H9 (cell line): Measurements from ENCODE around the gene LCTL. TPM values are rescaled to one million over a fixed set of nuclear protein-coding genes. Genes with fewer than 3 reads are reported as not detected.

Experiments used
- DNase-seq: peaks from one replicate; pipeline ENCODE4 v3.0.0-alpha.2; 2017
- H2AFZ ChIP-seq: one replicate; pipeline ENCODE4 v1.6.1; 2013; ENCODE audit warnings: mild to moderate bottlenecking, low read length, control low read depth, moderate library complexity
- H2AK5ac ChIP-seq: 2 replicates; pipeline ENCODE4 v1.6.1; 2013; ENCODE audit warnings: low read length, control low read depth, mixed read lengths; ENCODE audit not compliant: insufficient read length
- H2BK120ac ChIP-seq: one replicate; pipeline ENCODE4 v1.6.1; 2013; ENCODE audit warnings: low read depth, mild to moderate bottlenecking, low read length, control low read depth, inconsistent platforms; ENCODE audit not compliant: poor library complexity, severe bottlenecking
- H2BK12ac ChIP-seq: 2 replicates; pipeline ENCODE4 v1.6.1; 2013; ENCODE audit warnings: low read length, control low read depth, mixed read lengths, low read depth; ENCODE audit not compliant: insufficient read length
- H2BK15ac ChIP-seq: 2 replicates; pipeline ENCODE4 v1.6.1; 2013; ENCODE audit warnings: low read depth, low read length, control low read depth
- H2BK20ac ChIP-seq: one replicate; pipeline ENCODE4 v1.6.1; 2013; ENCODE audit warnings: low read depth, mild to moderate bottlenecking, low read length, control low read depth, inconsistent platforms; ENCODE audit not compliant: poor library complexity, severe bottlenecking
- H2BK5ac ChIP-seq: 2 replicates; pipeline ENCODE4 v1.6.1; 2013; ENCODE audit warnings: low read length, control low read depth, mixed read lengths; ENCODE audit not compliant: insufficient read length
- H3K14ac ChIP-seq: 2 replicates; pipeline ENCODE4 v1.6.1; 2013; ENCODE audit warnings: low read length, control low read depth; ENCODE audit not compliant: insufficient read depth
- H3K18ac ChIP-seq: 2 replicates; pipeline ENCODE4 v1.6.1; 2013; ENCODE audit warnings: low read depth, mild to moderate bottlenecking, mixed read lengths, low read length, control low read depth; ENCODE audit not compliant: insufficient read length
- H3K23ac ChIP-seq: 2 replicates; pipeline ENCODE4 v1.6.1; 2013; ENCODE audit warnings: low read length, control low read depth, mixed read lengths, low read depth; ENCODE audit not compliant: insufficient read length
- H3K23me2 ChIP-seq: 2 replicates; pipeline ENCODE4 v1.6.1; 2013; ENCODE audit warnings: low read depth, mild to moderate bottlenecking, mixed read lengths, low read length, control low read depth; ENCODE audit not compliant: insufficient read length, poor library complexity, severe bottlenecking
- H3K27ac ChIP-seq: 2 replicates; pipeline ENCODE4 v1.5.1; 2013; ENCODE audit warnings: low read length, control low read depth, mixed read lengths, low read depth; ENCODE audit not compliant: insufficient read length
- H3K27me3 ChIP-seq: 2 replicates; pipeline ENCODE4 v1.6.1; 2013; ENCODE audit warnings: low read length, control low read depth, inconsistent platforms; ENCODE audit not compliant: insufficient read depth
- H3K4ac ChIP-seq: 2 replicates; pipeline ENCODE4 v1.6.1; 2013; ENCODE audit warnings: low read depth, mild to moderate bottlenecking, control low read depth, inconsistent platforms, low read length, moderate library complexity
- H3K4me1 ChIP-seq: 2 replicates; pipeline ENCODE4 v1.6.1; 2013; ENCODE audit warnings: low read length, control low read depth, inconsistent platforms; ENCODE audit not compliant: insufficient read depth
- H3K4me2 ChIP-seq: 2 replicates; pipeline ENCODE4 v1.6.1; 2013; ENCODE audit warnings: low read length, control low read depth, mixed read lengths; ENCODE audit not compliant: insufficient read length, insufficient read depth
- H3K56ac ChIP-seq: 2 replicates; pipeline ENCODE4 v1.6.1; 2013; ENCODE audit warnings: low read depth, mild to moderate bottlenecking, mixed read lengths, low read length, control low read depth; ENCODE audit not compliant: insufficient read length
- H3K79me1 ChIP-seq: 2 replicates; pipeline ENCODE4 v1.6.1; 2013; ENCODE audit warnings: low read depth, mild to moderate bottlenecking, moderate library complexity, low read length, control low read depth, inconsistent platforms; ENCODE audit not compliant: insufficient read depth, poor library complexity, severe bottlenecking
- H3K79me2 ChIP-seq: 2 replicates; pipeline ENCODE4 v1.6.1; 2013; ENCODE audit warnings: low read length, control low read depth, inconsistent platforms; ENCODE audit not compliant: insufficient read depth
- H3K9ac ChIP-seq: 2 replicates; pipeline ENCODE4 v1.6.1; 2013; ENCODE audit warnings: low read length, control low read depth, mixed read lengths; ENCODE audit not compliant: insufficient read length; ENCODE audit errors: extremely low read depth
- H3K9me3 ChIP-seq: one replicate; pipeline ENCODE4 v1.6.1; 2013; ENCODE audit warnings: low read depth, low read length, inconsistent platforms; ENCODE audit not compliant: control insufficient read depth
- H3T11ph ChIP-seq: one replicate; pipeline ENCODE4 v1.6.1; 2013; ENCODE audit warnings: mild to moderate bottlenecking, low read length, control low read depth, inconsistent platforms
- H4K20me1 ChIP-seq: one replicate; pipeline ENCODE4 v1.6.1; 2013; ENCODE audit not compliant: control insufficient read depth, insufficient read length, insufficient read depth
- H4K5ac ChIP-seq: 2 replicates; pipeline ENCODE4 v1.6.1; 2013; ENCODE audit warnings: low read depth, mild to moderate bottlenecking, mixed read lengths, low read length, control low read depth; ENCODE audit not compliant: insufficient read length
- H4K8ac ChIP-seq: replicated peaks from 2 replicates; pipeline ENCODE4 v1.6.1; 2013; ENCODE audit warnings: low read length, control low read depth, mixed read lengths, low read depth; ENCODE audit not compliant: insufficient read length
- H4K91ac ChIP-seq: 2 replicates; pipeline ENCODE4 v1.6.1; 2013; ENCODE audit warnings: low read depth, mild to moderate bottlenecking, moderate library complexity, mixed read lengths, low read length, control low read depth; ENCODE audit not compliant: insufficient read length
- H3K27ac Mint-ChIP-seq, 3 experiments: 2 replicates in 2 of 3; 3 replicates in 1 of 3; pipeline ENCODE4 v1.8.0; 2020 to 2021; ENCODE audit warnings: mixed read lengths in 3 of 3, mild to moderate bottlenecking in 1 of 3, moderate library complexity in 1 of 3
- H3K27me3 Mint-ChIP-seq: 2 replicates; pipeline ENCODE4 v1.8.0; 2021; ENCODE audit warnings: low read depth, mild to moderate bottlenecking, moderate library complexity, mixed read lengths
- H3K36me3 Mint-ChIP-seq, 3 experiments: 2 replicates in 2 of 3; 3 replicates in 1 of 3; pipeline ENCODE4 v1.8.0; 2020 to 2021; ENCODE audit warnings: low read depth in 3 of 3, mixed read lengths in 3 of 3; ENCODE audit not compliant: insufficient read depth in 1 of 3
- H3K4me1 Mint-ChIP-seq, 2 experiments: 2 replicates each; pipeline ENCODE4 v1.8.0; 2020; ENCODE audit warnings: mixed read lengths in 2 of 2
- H3K4me3 Mint-ChIP-seq, 2 experiments: 2 replicates in 1 of 2; 3 replicates in 1 of 2; pipeline ENCODE4 v1.8.0; 2020 to 2021; ENCODE audit warnings: mild to moderate bottlenecking in 2 of 2, mixed read lengths in 2 of 2, moderate library complexity in 1 of 2
- H3K9me3 Mint-ChIP-seq, 2 experiments: 2 replicates in 1 of 2; 3 replicates in 1 of 2; pipeline ENCODE4 v1.8.0; 2020; ENCODE audit warnings: mild to moderate bottlenecking in 2 of 2, mixed read lengths in 2 of 2, moderate library complexity in 1 of 2
- WGBS: extraction: QIAGEN DNeasy Blood & Tissue Kit; methylation state at CpG from one replicate; pipeline ENCODE4 v1.1.7; 2013; ENCODE audit warnings: missing lambda C conversion rate, low lambda C conversion rate, mixed read lengths; ENCODE audit not compliant: insufficient read length; ENCODE audit errors: extremely low coverage; 5-methylcytosine and 5-hydroxymethylcytosine counted together
- total RNA-seq: library from RNA; stranded (reverse); gene quantifications from 2 replicates; pipeline ENCODE4 v1.2.1, GENCODE V29; 2021
- TF ChIP-seq, protein P1 (sequence below): fragments of 200-600 bp; sonication (generic); conservative IDR thresholded peaks from 3 replicates; pipeline ENCODE4 v1.8.0; 2021; ENCODE audit warnings: antibody characterized with exemption, mild to moderate bottlenecking

The LCTL gene
- total RNA-seq, 1 experiment from 2014 or later: 2.3 TPM

GRCh38 chr15:66586155-66586976 lies 20.6 kb upstream of the LCTL start:
- no peaks in the 10 kb centered on the region for H3K79me2 ChIP-seq
- no peak overlapping the region for H4K8ac ChIP-seq
- H2BK20ac ChIP-seq: no peak overlapping the region
- no CpG with 5 or more reads among the region's 17 CpGs for WGBS
- no peak overlapping the region for H3K4me3 Mint-ChIP-seq
- H3K23ac ChIP-seq: no peak overlapping the region
- no peak overlapping the region for H2BK5ac ChIP-seq
- no peak overlapping the region for H2AK5ac ChIP-seq
- H3K79me1 ChIP-seq: no peaks in the 10 kb centered on the region
- H3K4me1 Mint-ChIP-seq: peaks cover 13 to 26% of the 10 kb centered on the region in 2 experiments
- H3K36me3 Mint-ChIP-seq: no peaks in the 10 kb centered on the region
- no peaks in the 10 kb centered on the region for H3K27me3 ChIP-seq
- no peak overlapping the region for H4K5ac ChIP-seq
- no peak overlapping the region for H3K56ac ChIP-seq
- H3K27ac ChIP-seq: no peak overlapping the region
- no peak overlapping the region for H2AFZ ChIP-seq
- no peak overlapping the region for H4K91ac ChIP-seq
- H2BK15ac ChIP-seq: no peak overlapping the region
- no peak overlapping the region for H3K9ac ChIP-seq
- H3K4me2 ChIP-seq: no peak overlapping the region
- no peak overlapping the region for H3T11ph ChIP-seq
- no peaks in the 10 kb centered on the region for H3K9me3 Mint-ChIP-seq
- H4K20me1 ChIP-seq: peaks cover 2% of the 10 kb centered on the region
- no peaks in the 10 kb centered on the region for H3K23me2 ChIP-seq
- H3K18ac ChIP-seq: no peak overlapping the region
- no peak overlapping the region for H2BK12ac ChIP-seq
- H3K4ac ChIP-seq: no peak overlapping the region
- no peaks in the 10 kb centered on the region; the same call in 1 of the 2 replicates for H3K27me3 Mint-ChIP-seq
- H3K9me3 ChIP-seq: no peaks in the 10 kb centered on the region
- H3K27ac Mint-ChIP-seq: no peak overlapping the region; a peak in 1 of 7 replicates
- H3K4me1 ChIP-seq: no peaks in the 10 kb centered on the region
- H3K14ac ChIP-seq: no peak overlapping the region
- no peak overlapping the region for H2BK120ac ChIP-seq
- DNase-seq: no peak
- TF ChIP-seq, protein P1, sequence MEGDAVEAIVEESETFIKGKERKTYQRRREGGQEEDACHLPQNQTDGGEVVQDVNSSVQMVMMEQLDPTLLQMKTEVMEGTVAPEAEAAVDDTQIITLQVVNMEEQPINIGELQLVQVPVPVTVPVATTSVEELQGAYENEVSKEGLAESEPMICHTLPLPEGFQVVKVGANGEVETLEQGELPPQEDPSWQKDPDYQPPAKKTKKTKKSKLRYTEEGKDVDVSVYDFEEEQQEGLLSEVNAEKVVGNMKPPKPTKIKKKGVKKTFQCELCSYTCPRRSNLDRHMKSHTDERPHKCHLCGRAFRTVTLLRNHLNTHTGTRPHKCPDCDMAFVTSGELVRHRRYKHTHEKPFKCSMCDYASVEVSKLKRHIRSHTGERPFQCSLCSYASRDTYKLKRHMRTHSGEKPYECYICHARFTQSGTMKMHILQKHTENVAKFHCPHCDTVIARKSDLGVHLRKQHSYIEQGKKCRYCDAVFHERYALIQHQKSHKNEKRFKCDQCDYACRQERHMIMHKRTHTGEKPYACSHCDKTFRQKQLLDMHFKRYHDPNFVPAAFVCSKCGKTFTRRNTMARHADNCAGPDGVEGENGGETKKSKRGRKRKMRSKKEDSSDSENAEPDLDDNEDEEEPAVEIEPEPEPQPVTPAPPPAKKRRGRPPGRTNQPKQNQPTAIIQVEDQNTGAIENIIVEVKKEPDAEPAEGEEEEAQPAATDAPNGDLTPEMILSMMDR: no peak
